Activated T-helper 1 cell treated with anti-CD3 and anti-CD28 coated beads, Interleukin-12 subunit alpha, Interleukin-12 subunit beta, Interleukin-2, Interleukin-4 antibody, amounts not matched to agents 30 ng/mL and 10 ng/mL and 1 ng/mL, durations not matched to agents 14 hours and 24 hours and 36 hours (primary cell): ENCODE measurements around the gene PLD5. TPM values are rescaled to one million over a fixed set of nuclear protein-coding genes. Genes with fewer than 3 reads are reported as not detected.
"Not testable (repeated sequence)": the region's sequence is repeated elsewhere in the genome, so short reads cannot be mapped to it uniquely, and the experiment has no call there.

Source experiments
- DNase-seq: peaks from one replicate; pipeline ENCODE4 v3.0.0; 2021; ENCODE audit warnings: low spot score
- H3K27ac Mint-ChIP-seq: one replicate; pipeline ENCODE4 v1.8.0; 2021; ENCODE audit warnings: mild to moderate bottlenecking, mixed read lengths
- H3K27me3 Mint-ChIP-seq: one replicate; pipeline ENCODE4 v1.8.0; 2022; ENCODE audit warnings: mild to moderate bottlenecking, moderate library complexity, mixed read lengths; ENCODE audit not compliant: insufficient read depth
- H3K36me3 Mint-ChIP-seq: one replicate; pipeline ENCODE4 v1.8.0; 2021; ENCODE audit warnings: low read depth, mixed read lengths
- H3K4me1 Mint-ChIP-seq: one replicate; pipeline ENCODE4 v1.8.0; 2021; ENCODE audit warnings: low read depth, mixed read lengths
- H3K4me3 Mint-ChIP-seq: one replicate; pipeline ENCODE4 v1.8.0; 2021; ENCODE audit warnings: mild to moderate bottlenecking, moderate library complexity, mixed read lengths
- H3K9me3 Mint-ChIP-seq: one replicate; pipeline ENCODE4 v1.8.0; 2021; ENCODE audit warnings: mixed read lengths
- intact Hi-C: fragments of 100-400 bp; cut with micrococcal nuclease; formaldehyde crosslinking; loops from one replicate; pipeline ENCODE4 v1.15.1; 2024
- total RNA-seq: library from RNA; stranded (reverse); gene quantifications from 2 replicates; pipeline ENCODE4 v1.2.3, GENCODE V29; 2022

The PLD5 gene
- total RNA-seq, 1 donor from 2014 or later: not detected

DNA sequence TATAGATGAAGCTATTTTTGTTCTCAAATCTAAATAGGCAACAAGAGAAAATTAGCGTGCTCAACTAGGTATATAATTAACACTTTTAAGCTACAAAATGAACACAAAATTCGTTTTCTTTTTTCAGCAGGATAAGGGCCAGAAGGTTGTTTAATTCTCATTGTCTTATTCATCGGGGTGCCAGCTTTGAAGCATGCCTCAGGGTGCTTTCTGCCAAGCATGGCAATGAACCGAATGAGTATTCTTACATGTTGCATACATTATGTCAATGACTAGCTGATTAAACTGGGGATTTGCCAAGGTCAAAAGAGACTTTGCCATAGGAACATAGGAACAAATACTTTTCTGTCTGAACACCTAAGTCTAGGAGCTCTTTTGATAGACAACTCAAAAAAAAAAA is 423.6 kb downstream of the PLD5 start:
- no peak for DNase-seq
- no peak overlapping the region for H3K4me3 Mint-ChIP-seq
- H3K27me3 Mint-ChIP-seq: no peaks in the 10 kb centered on the region
- no peaks in the 10 kb centered on the region for H3K4me1 Mint-ChIP-seq
- no peaks in the 10 kb centered on the region for H3K36me3 Mint-ChIP-seq
- intact Hi-C loops: no loop called here
- H3K9me3 Mint-ChIP-seq: no peaks in the 10 kb centered on the region
- no peak overlapping the region for H3K27ac Mint-ChIP-seq

DNA sequence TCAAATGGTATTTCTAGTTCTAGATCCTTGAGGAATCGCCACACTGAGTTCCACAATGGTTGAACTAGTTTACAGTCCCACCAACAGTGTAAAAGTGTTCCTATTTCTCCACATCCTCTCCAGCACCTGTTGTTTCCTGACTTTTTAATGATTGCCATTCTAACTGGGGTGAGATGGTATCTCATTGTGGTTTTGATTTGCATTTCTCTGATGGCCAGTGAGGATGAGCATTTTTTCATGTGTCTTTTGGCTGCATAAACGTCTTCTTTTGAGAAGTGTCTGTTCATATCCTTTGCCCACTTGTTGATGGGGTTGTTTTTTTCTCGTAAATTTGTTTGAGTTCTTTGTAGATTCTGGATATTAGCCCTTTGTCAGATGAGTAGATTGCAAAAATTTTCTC is 427.2 kb downstream of the PLD5 start:
- intact Hi-C loops, H3K27ac Mint-ChIP-seq: not testable (repeated sequence)

DNA sequence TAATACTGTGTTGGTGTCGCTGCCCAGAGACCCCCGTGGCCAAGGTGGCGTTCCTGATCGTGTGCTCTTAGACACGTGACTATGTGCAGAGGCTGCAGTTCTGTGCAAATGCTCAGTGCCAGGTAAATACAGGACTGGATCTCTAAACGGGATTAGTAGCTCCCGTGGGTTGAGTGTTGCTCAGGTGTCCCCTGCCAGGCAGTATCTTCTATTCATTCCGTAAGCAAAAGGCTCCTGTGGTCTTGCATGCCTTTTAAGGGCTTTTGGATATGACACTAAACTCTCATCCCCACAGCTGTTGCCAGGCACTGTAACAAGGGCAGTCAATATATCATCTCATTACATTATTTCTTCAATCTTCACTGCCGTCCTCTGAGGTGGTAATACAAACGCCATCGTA is 431.4 kb downstream of the PLD5 start:
- intact Hi-C loops: no loop called here
- Mint-ChIP-seq H3K27me3 (no peaks in the 10 kb centered on the region), H3K4me1 (no peaks in the 10 kb centered on the region), H3K9me3 (no peaks in the 10 kb centered on the region), H3K4me3 (no peak overlapping the region), H3K36me3 (no peaks in the 10 kb centered on the region), H3K27ac (no peak overlapping the region)
- DNase-seq: no peak

More for the DNA sequence above, 427.2 kb downstream of the PLD5 start:
- DNase-seq, H3K36me3 Mint-ChIP-seq, H3K27me3 Mint-ChIP-seq, H3K4me3 Mint-ChIP-seq, H3K4me1 Mint-ChIP-seq, H3K9me3 Mint-ChIP-seq: not testable (repeated sequence)

DNA sequence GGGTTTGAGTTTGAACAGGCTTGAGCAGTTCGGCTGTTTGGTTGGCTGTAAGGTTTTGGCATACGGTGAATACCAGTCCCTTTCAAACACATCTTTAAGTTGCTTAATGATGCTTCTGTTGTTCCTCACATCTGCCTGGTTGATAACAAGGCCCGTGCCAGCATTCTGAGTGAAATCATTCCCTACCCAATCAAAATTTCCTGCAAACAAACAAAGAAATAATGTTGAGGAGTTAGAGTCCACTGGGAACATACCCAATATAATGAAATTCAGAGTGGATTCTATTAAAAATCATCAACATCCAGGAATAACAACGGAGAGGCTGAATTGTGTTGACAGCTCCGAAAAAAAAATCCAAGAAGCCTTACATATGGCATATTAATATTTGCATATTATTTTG is 434.6 kb downstream of the PLD5 start:
- Mint-ChIP-seq H3K4me3 (no peak overlapping the region), H3K4me1 (no peaks in the 10 kb centered on the region), H3K27me3 (no peaks in the 10 kb centered on the region), H3K9me3 (no peaks in the 10 kb centered on the region), H3K36me3 (no peaks in the 10 kb centered on the region), H3K27ac (no peak overlapping the region)
- DNase-seq: no peak
- intact Hi-C loops: no loop called here

DNA sequence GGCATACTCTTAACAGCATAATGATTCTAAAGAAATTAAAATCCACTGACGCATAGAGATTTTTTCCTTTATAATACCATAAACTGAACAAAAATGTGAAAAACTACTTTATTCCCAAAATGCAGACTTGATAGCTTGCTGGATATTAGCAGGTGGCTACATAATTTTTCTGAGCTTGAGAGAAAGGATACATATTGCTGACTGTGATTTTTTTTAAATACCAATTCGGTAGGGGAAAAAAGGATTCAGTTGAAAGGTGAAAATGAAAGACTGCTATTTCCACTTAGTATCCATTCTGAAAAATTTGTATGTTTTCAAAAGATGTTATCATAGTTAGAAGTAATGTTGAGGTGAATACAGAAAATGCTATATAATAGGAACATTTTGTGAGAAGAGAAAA is 435.6 kb downstream of the PLD5 start:
- Mint-ChIP-seq H3K27me3 (no peaks in the 10 kb centered on the region), H3K4me3 (no peak overlapping the region), H3K27ac (no peak overlapping the region), H3K36me3 (no peaks in the 10 kb centered on the region), H3K4me1 (no peaks in the 10 kb centered on the region), H3K9me3 (no peaks in the 10 kb centered on the region)
- intact Hi-C loops: no loop called here
- DNase-seq: no peak

DNA sequence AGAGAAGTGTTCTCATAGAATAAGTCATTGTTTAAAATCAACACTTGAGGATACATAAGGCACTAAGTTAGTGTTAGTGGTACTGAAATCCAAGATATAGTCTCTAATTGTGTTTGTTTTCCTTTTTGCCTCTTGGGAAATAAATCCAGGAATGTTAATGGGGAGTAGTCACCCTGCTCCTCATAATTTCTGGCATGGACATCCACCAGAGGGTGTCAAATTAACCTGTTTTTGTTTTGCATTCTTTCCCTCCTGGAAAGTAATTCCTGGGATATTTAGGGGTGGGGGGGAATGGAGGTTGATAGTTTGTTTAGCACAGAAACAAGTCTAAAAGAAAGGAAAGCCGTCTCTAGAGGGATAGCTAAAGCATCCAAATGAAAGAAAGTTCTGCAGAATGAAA is 437.8 kb downstream of the PLD5 start:
- no peak overlapping the region for H3K27ac Mint-ChIP-seq
- intact Hi-C loops: no loop called here
- no peak for DNase-seq
- H3K36me3 Mint-ChIP-seq: no peaks in the 10 kb centered on the region
- no peaks in the 10 kb centered on the region for H3K4me1 Mint-ChIP-seq
- no peaks in the 10 kb centered on the region for H3K27me3 Mint-ChIP-seq
- no peak overlapping the region for H3K4me3 Mint-ChIP-seq
- H3K9me3 Mint-ChIP-seq: no peaks in the 10 kb centered on the region

DNA sequence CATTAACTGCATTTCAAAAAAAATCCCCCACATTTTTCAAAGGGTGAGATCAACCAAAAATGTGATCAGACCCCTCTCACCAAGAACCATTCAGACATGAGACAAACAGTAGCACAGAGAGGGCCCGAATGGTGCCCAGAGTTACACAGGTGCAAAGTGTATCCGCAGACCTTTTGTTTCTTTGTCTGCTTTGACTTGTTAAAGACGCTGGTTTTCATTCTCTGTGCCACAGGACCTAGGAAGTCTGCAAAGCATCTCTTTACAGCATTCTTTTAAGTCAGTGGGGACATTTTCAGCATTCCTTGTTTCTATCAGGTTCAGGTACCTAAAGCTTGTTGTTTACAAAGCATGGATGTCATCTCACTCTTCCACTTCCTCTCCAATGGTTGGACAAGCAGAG is 438.4 kb downstream of the PLD5 start:
- no peak for DNase-seq
- no peaks in the 10 kb centered on the region for H3K4me1 Mint-ChIP-seq
- no peak overlapping the region for H3K27ac Mint-ChIP-seq
- no peaks in the 10 kb centered on the region for H3K36me3 Mint-ChIP-seq
- intact Hi-C loops: no loop called here
- no peak overlapping the region for H3K4me3 Mint-ChIP-seq
- H3K9me3 Mint-ChIP-seq: no peaks in the 10 kb centered on the region
- no peaks in the 10 kb centered on the region for H3K27me3 Mint-ChIP-seq

DNA sequence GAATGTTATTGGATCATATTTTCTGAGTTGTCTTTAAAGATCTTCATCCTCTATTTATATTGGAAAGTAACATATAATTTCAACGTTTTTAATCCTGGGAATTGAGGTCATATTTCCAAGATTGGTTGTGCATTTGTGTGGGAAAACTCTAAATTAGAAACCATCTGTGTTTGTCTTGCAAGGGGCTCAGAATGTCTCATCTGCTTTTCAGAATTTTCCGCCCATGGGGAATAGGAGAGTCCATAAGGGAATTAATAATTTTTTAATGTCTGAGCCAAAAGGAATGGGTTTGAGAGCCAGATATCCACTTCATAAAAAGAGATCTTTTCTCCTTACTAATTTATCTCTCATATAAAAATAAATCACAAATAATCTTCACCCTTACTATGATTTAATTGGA is 440.8 kb downstream of the PLD5 start:
- intact Hi-C loops: no loop called here
- no peaks in the 10 kb centered on the region for H3K9me3 Mint-ChIP-seq
- no peak overlapping the region for H3K4me3 Mint-ChIP-seq
- no peaks in the 10 kb centered on the region for H3K36me3 Mint-ChIP-seq
- H3K4me1 Mint-ChIP-seq: no peaks in the 10 kb centered on the region
- DNase-seq: no peak
- no peaks in the 10 kb centered on the region for H3K27me3 Mint-ChIP-seq
- no peak overlapping the region for H3K27ac Mint-ChIP-seq

DNA sequence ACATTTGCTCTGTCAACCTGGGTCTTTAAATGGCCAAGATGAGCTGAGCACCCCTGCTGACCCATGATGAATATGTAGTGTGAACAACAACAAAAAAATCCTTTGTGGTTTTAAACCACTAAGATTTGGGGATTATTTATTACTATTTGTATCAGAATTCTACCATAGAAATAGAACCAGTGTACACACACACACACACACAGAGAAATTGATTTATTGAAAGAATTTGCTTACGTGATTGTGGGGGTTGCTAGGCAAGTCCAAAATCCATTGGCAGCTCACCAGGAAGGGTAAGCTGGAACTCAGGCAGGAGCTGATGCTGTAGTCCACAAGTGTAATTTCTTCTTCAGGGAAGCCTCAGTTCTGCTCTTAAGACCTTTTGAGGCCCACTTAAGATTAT is 443.1 kb downstream of the PLD5 start:
- no peaks in the 10 kb centered on the region for H3K27me3 Mint-ChIP-seq
- H3K9me3 Mint-ChIP-seq: no peaks in the 10 kb centered on the region
- no peak for DNase-seq
- intact Hi-C loops: no loop called here
- no peaks in the 10 kb centered on the region for H3K36me3 Mint-ChIP-seq
- H3K4me1 Mint-ChIP-seq: no peaks in the 10 kb centered on the region
- no peak overlapping the region for H3K4me3 Mint-ChIP-seq
- H3K27ac Mint-ChIP-seq: no peak overlapping the region

DNA sequence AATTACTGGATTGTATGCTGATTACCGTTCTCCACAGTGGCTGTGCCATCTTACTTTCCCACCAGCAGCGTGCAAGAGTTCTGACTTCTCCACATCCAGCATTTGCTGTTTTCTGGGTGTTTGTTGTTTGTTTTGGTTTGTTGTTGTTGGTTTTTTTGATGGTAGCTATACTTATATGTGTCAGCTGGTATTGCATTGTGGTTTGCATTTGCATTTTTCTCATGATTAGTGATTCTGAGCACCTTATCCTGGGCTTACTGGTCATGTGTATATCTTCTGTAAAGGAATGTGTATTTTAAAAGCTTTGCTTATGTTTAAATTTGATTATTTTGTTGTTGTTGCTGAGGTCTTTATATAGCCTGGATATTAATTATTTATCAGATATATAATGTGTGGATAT is 458.7 kb downstream of the PLD5 start:
- Mint-ChIP-seq H3K4me1 (no peaks in the 10 kb centered on the region), H3K9me3 (no peaks in the 10 kb centered on the region), H3K36me3 (no peaks in the 10 kb centered on the region), H3K27ac (no peak overlapping the region), H3K27me3 (peaks cover 2% of the 10 kb centered on the region), H3K4me3 (no peak overlapping the region)
- intact Hi-C loops: no loop called here
- DNase-seq: no peak

DNA sequence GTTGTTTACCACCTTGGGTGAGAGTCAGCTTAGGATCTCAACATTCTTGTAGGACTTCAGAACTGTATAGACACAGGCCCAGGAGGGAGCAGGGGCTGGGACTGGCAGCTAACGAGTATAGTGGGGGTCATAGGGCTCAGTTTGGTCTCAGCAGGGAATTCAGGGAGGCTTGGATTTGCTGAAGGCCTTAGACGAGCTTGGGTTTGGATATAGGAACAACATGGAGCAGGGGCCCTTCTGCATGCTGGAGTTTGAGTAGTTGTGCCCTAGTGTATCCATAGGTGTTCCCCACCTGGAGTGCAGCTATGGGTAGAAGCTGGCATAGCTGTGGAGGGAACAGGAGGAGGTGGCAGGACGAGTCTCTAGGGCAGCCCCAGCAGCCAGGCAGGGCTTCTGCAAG is 462.2 kb downstream of the PLD5 start:
- no peaks in the 10 kb centered on the region for H3K27me3 Mint-ChIP-seq
- no peak for DNase-seq
- H3K36me3 Mint-ChIP-seq: no peaks in the 10 kb centered on the region
- intact Hi-C loops: no loop called here
- no peak overlapping the region for H3K4me3 Mint-ChIP-seq
- H3K4me1 Mint-ChIP-seq: no peaks in the 10 kb centered on the region
- no peaks in the 10 kb centered on the region for H3K9me3 Mint-ChIP-seq
- no peak overlapping the region for H3K27ac Mint-ChIP-seq

DNA sequence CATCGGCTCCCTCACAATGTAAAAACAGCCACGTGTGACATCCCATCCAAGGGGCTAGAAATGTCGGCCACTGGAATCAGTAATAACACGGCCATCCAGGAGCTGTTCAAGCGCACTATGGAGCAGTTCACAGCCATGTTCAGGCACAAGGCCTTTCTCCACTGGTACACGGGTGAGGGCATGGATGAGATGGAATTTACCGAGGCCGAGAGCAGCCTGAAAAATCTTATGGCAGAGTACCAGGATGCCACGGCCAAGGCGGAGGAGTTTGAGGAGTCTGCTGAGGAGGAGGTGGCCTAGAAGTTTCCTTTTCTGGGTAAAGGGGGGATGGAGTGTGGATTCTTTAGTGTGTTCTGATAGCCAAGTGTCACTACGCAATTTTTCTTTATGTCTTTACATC is 464.5 kb downstream of the PLD5 start:
- no peak overlapping the region for H3K27ac Mint-ChIP-seq
- intact Hi-C loops: no loop called here
- no peaks in the 10 kb centered on the region for H3K4me1 Mint-ChIP-seq
- H3K4me3 Mint-ChIP-seq: no peak overlapping the region
- H3K9me3 Mint-ChIP-seq: no peaks in the 10 kb centered on the region
- DNase-seq: no peak
- no peaks in the 10 kb centered on the region for H3K27me3 Mint-ChIP-seq
- no peaks in the 10 kb centered on the region for H3K36me3 Mint-ChIP-seq

DNA sequence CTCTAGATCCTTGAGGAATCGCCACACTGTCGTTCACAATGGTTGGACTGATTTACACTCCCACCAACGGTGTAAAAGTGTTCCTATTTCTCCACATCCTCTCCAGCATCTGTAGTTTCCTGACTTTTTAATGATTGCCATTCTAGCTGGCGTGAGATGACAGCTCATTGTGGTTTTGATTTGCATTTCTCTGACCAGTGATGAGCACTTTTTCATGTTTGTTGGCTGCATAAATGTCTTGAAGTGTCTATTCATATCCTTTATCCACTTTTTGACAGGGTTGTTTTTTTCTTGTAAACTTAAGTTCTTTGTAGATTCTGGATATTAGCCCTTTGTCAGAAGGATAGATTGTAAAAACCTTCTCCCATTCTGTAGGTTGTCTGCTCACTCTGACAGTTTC is 465.9 kb downstream of the PLD5 start:
- H3K36me3 Mint-ChIP-seq, H3K27ac Mint-ChIP-seq, DNase-seq, intact Hi-C loops, H3K9me3 Mint-ChIP-seq, H3K4me3 Mint-ChIP-seq, H3K4me1 Mint-ChIP-seq, H3K27me3 Mint-ChIP-seq: not testable (repeated sequence)

DNA sequence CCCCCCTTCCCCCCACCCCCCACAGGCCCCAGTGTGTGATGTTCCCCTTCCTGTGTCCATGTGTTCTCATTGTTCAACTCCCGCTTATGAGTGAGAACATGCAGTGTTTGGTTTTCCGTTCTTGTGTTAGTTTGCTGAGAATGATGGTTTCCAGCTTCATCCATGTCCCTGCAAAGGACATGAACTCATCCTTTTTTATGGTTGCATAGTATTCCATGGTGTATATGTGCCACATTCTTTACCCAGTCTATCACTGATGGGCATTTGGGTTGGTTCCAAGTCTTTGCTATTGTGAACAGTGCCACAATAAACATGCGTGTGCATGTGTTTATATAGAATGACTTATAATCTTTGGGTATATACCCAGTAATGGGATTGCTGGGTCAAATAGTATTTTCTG is 466.3 kb downstream of the PLD5 start:
- H3K27ac Mint-ChIP-seq, H3K36me3 Mint-ChIP-seq, H3K4me1 Mint-ChIP-seq, intact Hi-C loops, DNase-seq, H3K27me3 Mint-ChIP-seq, H3K9me3 Mint-ChIP-seq, H3K4me3 Mint-ChIP-seq: not testable (repeated sequence)
